ENCODE results near the gene RNF10.
"Not testable (repeated sequence)": the region's sequence is repeated elsewhere in the genome, so short reads cannot be mapped to it uniquely, and the experiment has no call there.

RNF10 gene

DNA sequence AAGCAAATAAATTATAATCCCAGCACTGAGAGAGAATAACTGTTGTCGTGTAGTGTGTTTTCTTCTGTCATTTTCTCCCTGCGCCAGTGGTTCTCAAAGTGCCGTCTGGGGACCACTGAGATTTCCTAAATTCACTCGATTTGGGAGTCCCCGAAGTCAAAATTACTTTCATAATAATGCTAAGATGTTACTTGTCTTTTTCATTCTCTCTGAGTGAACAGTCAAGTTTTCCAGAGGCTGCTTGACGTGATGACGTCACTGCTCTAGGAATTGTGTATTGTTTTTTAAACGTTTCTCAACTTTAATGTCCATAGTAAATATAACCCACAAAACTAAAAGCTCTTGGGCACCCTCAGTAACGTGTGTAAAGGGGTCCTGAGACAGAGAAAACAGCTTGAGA, 47.8 kb downstream of the RNF10 start:
- DNase-seq: peak; percentile 20

DNA sequence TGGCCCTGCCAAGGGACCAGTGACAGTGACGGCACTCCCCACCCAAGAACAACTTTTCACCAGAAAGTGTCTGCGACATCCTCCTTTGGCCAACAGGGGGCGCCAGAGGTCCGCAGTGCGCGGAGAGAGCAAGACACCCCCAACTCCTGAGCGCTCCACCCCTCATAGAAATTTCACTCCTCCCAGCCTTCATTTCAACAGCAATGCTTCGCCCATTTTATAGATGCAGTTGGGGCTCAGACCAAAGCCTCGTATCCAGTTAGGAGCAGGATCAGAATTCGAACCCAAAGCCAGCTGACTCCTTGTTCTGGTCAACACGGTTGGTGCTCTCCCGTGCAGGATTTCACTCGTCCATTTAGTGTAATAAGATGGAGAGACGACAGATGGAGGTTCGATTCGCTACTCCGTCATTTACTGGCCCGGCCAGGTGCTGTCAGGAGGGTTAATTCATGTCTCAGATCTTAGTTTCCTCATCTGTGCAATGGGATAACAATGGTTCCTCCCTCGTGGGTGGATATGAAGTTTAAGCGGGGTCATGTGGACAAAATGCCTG, 49.4 kb downstream of the RNF10 start:
- DNase-seq: peak; percentile 92

DNA sequence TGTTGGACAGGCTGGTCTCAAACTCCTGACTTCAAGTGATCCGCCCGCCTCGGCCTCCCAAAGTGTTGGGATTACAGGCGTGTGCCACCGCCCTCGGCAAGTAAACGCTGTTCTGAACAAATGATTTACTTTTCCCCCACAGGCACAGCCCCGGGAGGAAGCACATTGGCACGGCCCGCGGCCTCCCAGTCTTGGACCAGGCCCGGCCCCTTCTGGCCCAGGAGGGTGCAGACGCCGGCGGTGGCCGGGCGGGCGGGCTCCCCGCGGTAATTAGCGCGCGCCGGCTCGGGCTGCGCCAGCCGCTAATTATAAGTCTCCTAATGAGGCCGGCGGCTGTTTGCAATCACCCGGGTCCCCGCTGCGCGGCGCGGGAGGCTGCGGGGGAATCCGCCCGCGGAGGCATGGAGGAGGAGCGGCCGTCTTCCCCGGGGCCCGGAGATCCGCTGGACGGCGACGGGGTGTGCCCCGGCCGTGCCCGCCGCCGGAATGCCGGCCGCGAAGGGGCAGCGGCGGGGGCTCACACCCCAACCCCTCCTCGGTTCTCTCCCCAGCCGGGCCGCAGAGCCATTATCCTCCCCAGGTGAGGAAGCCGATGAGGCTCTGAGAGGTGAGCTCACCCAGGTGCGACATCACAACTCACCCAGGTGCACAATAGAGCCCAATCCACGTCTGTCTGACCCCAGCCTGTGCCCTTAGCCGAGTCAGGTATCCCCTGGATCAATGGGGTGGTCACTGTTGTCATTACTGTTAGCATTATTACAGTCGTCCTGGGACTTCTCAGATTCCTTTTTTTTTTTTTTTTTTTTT, 50.4 kb downstream of the RNF10 start:
- peak; percentile 58 for DNase-seq

DNA sequence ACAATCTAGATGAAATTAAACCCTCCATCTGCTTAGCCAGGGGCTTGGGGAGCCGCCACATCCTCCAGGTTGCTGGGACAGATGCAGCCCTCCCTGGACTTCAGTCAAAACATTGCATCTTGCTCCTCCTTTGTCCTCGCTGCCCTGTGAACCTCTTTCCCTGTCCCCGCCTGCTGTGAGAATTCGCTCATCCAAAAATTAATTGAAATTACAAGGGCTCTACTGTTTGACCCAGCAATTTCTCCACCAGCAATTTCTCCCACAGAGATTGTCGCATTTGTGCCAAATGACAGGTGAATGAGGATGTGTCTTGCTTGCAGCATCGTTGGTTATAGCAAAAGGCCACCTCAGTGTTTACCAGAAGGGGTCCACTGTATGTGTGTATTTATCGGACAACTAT, 52.0 kb downstream of the RNF10 start:
- no peak for DNase-seq

DNA sequence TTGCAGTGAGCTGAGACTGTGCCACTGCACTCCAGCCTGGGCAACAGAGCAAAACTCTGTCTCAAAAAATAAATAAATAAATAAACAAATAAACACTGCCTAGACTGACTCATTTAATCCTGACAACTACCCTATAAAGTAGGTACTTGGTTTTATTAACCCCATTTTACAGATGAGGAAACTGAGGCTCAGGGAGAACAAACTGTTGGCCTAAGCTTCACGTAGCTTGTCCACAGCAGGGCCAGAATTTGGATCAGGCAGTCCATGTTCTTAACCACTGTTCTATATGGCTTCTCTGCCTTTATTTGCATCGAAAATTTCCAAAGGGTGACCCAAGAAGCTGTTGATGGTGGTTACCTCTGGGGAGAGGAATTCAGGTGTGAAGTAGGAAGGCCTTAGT, 52.7 kb downstream of the RNF10 start:
- DNase-seq: no peak

DNA sequence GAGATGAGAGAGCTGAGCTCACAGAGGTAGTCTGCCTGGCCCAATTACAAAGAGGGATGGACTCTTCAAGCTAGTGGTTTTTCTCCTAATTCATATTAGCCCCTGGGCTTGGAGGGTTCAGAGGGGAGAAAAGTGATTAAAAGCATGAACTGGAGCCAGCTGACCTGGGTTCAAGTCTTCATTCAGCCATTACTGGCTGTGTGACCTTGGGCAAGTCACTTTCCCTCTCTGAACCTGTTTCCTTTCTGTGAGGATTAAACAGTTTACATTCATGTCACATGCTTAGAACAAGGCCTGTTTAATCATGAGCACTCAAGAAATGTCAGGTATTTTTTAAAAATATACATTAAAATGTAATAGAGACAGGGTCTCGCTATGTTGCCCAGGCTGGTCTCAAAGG, 54.2 kb downstream of the RNF10 start:
- DNase-seq: no peak

DNA sequence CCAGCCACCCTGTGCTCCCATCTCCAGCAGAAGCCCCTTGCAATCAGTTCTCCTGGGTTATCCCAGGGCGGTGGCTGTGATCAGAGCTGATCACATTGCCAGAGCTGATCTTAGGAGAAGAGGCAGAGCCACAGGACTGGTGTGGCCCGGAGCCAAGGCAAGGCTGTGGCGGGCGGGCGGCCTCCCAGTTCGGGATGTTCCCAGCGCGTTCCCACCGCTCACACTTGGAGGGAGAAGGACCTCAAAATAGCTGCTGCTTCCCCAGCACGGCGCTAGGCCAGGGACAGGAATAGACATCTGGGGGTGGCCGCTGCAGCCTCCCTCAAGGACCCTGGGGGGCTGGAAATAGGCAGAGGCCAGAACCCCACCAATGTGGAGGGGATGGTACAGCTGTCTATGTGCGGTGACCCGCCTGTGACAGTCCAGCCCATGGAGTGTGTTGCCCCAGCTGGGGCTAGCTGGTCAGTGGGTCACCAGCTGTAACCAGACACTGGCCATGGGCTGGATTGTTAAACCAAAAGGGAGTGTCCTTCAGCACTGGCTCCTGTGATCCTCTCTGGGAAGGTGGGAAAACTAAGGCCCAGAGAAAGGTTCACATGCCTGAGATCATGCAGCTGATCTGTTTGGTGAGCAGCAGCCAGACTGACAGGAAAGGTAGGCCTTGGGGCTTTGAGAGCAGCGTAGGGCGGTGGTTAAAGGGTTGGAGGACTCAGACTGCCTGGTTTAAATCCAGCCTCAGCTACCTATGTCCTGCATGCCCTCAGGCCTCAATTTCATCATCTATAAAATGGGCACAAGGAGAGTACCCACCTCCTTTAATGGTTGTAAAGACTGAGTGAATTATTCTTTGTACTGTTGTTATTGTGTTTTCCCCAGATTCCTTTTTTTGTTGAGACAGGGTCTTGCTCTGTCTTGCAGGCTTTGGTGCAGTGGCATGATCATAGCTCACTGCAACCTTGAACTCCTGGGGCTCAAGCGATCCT, 55.1 kb downstream of the RNF10 start:
- no peak for DNase-seq

DNA sequence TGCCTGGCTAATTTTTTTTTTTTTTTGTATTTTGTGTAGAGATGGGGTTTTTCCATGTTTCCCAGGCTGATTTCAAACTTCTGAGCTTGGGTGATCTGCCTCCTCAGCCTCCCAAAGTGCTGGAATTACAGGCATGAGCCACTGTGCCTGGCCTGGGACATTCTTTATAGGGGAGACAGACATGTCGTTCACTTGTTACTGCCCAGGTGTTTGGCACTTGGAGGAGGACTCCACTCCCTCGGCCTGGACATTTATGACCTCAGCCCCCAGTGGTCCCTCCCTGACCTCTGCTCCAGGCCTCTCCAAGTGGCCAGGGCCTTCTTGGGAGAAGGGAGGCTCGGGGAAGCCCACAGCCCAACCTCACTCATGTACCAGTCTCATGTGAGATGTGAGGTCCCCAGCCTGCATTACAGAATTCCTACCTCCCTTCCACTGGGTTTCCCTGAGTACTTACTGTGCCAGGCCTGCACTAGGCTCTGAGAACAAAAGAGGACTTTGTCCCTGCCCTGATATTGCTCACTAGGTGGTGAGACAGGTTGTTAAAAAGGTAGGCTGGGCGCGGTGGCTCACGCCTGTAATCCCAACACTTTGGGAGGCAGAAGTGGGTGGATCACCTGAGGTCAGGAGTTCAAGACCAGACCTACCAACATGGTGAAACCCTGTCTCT, 56.7 kb downstream of the RNF10 start:
- DNase-seq: no peak

DNA sequence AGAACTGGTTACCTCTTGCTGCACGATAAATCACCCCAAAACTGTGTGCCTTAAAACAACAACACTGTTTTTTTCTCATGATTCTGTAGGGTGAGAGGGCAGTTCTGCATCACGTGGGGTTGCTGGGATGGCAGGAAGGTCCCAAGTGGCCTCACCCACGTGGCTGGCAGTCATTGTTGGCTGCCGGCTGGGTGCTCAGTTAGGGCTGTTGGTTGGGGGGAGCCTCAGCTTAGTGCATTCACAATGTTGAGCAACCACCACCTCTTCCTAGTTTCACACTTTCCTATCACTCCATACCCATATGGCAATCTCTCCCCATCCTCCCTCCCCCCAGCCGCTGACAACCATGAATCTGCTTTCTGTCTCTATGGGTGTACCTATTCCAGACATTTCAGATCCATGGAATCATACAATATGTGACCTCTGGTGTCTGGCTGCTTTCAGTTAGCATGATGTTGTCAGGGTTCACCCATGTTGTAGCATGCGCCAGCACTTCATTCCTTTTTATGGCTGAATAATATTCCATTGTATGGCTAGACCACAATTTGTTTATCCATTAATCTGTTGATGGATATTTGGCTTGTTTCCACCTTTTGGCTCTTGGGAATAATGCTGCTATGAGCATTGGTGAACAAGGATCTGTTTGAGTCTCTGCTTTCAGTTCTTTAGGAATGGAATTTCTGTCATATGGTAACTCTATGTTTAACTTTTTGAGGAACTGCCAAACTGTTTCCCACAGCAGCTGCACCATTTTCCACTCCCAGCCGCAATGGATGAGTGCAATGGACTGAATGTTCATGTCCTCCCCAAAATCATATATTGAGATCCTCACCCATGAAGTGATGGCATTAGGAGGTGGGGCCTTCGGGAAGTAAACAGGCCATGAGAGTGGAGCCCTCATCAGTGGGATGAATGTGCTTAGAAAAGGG, 58.2 kb downstream of the RNF10 start:
- DNase-seq: no peak

DNA sequence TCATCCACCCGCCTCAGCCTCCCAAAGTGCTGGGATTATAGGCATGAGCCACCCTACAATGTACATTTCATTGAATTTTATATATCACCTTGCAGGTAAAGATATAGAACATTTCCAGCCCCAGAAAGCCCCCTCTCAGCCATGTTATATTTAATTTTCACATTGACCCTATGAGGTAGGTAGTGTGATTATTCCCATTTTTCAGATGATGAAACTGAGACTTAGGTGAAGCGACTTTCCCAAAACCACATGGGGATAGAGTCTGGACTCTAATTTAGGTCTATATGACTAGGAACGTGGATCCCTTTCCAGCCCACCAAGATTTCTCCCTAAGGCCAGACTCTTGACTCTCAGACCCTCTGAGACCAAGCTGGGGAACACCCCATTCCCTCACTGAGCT, 62.7 kb downstream of the RNF10 start:
- no peak for DNase-seq

DNA sequence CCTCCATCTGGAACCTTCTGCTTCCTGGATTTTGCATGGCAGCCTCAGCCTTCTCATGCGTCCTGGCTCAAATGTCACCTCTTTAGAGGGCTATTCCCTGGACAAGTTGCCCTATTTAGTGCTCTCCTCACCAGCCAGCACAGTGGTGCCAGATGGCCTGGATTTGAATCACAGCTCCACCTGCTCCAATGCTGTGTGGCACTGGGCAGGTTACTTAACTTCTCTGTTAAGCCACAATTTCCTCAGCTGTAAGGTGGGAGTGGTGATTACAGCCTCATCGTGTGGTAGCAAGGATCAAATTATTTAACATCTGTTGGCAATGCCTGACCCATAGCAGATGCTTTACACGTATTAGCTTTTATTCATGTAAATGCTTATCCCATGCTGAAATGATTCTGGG, 63.7 kb downstream of the RNF10 start:
- DNase-seq: no peak

DNA sequence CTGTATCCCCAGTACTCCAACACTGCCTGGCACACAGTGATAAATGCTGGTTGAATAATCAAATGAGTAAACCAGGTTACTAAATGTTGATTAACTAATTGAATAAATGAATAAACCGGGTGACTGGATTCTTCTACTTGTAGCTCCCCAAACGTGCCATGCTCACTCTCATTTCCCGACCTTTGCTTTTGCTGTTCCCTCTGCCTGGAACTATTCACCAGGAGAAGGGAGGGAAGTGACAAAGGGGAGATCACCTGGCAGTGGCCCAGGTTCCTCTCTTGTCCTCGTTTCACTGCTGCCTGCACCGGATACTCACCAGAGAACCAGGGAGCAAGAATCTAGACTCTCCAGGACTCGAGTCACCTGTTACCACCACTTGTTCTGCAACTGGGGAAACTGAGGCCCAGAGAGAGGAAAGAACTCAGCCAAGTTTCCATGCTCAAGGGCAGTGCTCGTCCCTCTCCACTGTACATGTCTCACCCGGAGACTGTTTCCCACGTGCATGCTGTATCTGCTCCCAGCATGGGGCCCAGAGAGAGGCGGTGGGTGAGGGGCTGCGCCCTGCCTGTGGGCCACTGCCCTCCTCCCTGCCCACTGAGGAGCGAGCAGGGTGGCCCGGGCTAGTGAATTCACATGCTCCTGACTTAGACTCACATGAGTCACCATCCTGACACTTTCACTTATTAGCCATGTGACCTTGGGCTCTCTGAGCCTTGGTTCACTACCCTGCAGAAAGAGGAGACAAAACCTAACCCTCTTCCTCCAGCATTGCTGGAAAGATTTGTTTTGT, 64.7 kb downstream of the RNF10 start:
- no peak for DNase-seq

DNA sequence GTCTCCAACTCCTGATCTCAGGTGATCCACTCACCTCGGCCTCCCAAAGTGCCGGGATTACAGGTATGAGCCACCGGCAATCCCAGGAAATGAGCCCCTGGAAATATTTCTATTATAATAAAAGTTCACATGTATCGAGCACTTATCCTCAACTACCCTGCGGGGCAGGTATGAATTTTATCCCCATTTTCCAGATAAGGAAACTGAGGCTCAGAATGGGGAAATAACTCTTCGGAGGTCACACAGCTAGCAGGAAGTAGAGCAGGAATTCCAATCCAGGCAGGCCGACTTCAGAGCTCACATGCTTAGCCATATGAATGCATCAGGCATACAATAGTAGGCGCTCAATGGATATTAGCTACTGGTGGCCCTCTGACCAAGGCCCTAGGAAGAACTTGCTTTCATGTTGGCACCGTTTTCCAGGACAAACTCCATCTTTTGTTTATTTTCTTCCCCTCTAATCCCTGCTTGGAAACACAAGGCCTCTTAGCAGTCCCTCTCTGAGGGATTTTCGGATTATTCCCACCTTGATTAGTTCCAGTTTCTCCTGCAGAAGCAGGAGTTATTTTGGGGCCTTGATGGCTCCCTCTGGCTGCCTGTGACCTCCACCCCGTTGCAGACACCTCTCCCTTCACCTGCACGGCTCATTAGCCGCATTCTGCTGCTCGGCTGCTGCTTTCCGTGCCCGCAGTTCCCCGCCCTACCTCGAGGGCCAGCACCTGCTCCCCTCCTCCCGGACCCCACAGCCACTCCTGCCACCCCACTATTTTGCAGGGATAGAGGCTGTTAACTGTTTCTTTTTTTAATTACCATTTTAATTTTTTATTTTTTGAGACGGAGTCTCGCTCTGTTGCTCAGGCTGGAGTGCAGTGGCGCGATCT, 65.8 kb downstream of the RNF10 start:
- no peak for DNase-seq

DNA sequence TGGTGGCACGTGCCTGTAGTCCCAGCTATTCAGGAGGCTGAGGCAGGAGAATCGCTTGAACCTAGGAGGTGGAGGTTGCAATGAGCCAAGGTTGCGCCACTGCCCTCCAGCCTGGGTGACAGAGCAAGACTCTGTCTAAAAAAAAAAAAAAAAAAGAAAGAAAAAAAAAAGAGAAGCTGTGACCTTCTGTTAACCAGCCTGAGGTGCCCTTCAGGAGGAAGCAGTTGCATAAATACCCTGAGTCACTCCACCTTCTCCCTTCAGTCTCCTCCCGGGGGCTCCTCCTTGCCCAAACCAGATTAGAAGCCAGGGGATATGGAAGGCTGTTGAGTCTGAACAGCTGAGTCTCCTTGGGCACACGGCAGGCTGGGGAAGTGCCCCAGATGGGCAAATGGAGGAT, 68.3 kb downstream of the RNF10 start:
- not testable (repeated sequence) for DNase-seq

DNA sequence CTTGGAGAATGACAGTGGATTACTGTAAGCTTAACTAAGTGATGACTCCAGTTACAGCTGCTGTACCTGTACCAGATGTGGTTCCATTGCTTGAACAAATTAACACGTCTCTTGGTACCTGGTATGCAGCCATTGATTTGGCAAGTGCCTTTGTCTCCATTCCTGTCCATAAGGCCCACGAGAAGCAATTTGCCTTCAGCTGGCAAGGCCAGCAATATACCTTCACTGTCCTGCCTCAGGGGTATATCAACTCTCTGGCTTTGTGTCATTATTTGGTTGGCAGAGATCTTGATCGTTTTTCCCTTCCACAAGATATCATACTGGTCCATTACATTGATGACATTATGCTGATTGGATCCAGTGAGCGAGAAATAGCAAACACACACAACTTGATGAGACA, 76.4 kb downstream of the RNF10 start:
- no peak for DNase-seq

DNA sequence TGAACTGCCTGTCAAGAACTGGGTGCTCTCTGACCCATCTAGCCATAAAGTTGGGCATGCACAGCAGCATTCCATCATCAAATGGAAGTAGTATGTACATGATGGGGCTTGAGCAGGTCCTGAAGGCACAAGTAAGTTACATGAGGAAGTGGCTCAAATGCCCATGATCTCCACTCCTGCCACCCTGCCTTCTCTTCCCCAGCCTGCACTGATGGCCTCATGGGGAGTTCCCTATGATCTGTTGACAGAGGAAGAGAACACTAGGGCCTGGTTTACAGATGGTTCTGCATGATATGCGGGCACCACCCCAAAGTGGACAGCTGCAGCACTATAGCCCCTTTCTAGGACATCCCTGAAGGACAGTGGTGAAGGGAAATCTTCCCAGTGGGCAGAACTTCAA, 77.4 kb downstream of the RNF10 start:
- DNase-seq: not testable (repeated sequence)

DNA sequence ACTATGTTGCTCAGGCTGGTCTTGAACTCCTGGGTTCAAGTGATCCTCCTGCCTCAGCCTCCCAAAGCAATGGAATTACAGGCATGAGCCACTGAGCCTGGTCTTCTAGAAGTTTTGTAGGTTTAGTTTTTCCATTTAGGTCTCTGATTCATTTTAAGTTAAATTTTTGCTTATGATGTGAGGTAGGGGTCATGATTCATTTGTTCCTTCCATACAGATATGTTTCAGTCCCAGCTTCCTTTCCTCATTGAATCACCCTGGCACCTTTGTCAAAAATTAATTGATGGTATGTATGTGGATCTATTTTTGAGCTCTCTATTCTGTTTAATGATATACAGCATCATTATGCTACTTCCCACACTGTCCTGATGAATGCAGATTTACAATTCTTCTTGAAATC, 80.7 kb downstream of the RNF10 start:
- DNase-seq: no peak

DNA sequence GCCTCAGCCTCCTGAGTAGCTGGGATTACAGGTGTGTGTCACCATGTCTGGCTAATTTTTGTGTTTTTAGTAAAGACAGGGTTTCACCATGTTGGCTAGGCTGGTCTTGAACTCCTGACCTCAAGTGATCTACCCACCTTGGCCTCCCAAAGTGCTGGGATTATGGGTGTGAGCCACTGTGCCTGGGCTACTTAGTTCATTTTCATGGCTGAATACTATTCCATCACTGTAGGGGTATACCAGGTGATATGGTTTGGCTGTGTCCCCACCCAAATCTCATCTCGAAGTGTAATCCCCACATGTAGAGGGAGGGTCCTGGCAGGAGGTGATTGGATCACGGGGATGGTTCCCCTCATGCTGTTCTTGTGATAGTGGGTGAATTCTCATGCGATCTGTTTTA, 83.0 kb downstream of the RNF10 start:
- DNase-seq: not testable (repeated sequence)

DNA sequence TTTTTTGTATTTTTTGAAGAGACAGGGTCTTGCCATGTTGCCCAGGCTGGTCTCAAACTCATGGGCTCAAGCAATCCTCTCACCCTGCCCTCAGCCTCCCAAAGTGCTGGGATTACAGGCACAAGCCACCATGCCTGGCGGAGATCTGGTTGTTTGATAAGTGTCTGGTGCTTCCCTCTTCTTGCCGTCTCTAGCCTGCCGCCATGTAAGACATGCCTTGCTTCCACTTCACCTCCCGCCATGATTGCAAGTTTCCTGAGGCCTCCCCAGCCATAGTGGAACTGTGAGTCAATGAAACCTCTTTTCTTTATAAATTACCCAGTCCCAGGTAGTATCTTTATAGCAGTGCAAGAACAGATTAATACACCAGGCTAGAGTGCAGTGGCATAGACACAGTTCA, 83.6 kb downstream of the RNF10 start:
- DNase-seq: not testable (repeated sequence)

All from stimulated activated CD4-positive, alpha-beta T cell treated with anti-CD3 and anti-CD28 coated beads, Interleukin-4, amount 100 ng/mL, for 24 hours (primary cell).